ENCODE data around the gene NPM1.

NPM1 gene

GRCh38 chr5:171428809-171429542 lies 41.3 kb downstream of the NPM1 start:
- no peak for DNase-seq

GRCh38 chr5:171429543-171429910 lies 41.9 kb downstream of the NPM1 start:
- DNase-seq, result no peak

GRCh38 chr5:171431251-171431777 lies 43.7 kb downstream of the NPM1 start:
- DNase-seq, result no peak

- no peak for DNase-seq
Observed at GRCh38 chr5:171432076-171432475, 44.4 kb downstream of the NPM1 start.

- no peak for DNase-seq
Observed at GRCh38 chr5:171432583-171433351, 45.1 kb downstream of the NPM1 start.

- DNase-seq, result no peak
Observed at GRCh38 chr5:171433352-171433698, 45.7 kb downstream of the NPM1 start.

- no peak for DNase-seq
Observed at GRCh38 chr5:171433982-171434676, 46.5 kb downstream of the NPM1 start.

- DNase-seq, result no peak
Observed at GRCh38 chr5:171434874-171435273, 47.2 kb downstream of the NPM1 start.

GRCh38 chr5:171435908-171436307 lies 48.3 kb downstream of the NPM1 start:
- no peak for DNase-seq

- no peak for DNase-seq
Observed at GRCh38 chr5:171436804-171437285, 49.2 kb downstream of the NPM1 start.

- DNase-seq, result no peak
Observed at GRCh38 chr5:171437286-171437821, 49.7 kb downstream of the NPM1 start.

- no peak for DNase-seq
Observed at GRCh38 chr5:171438738-171439137, 51.1 kb downstream of the NPM1 start.

- DNase-seq, result no peak
Observed at GRCh38 chr5:171441246-171441791, 53.7 kb downstream of the NPM1 start.

GRCh38 chr5:171442287-171443042 lies 54.8 kb downstream of the NPM1 start:
- DNase-seq, result no peak

GRCh38 chr5:171444582-171444981 lies 56.9 kb downstream of the NPM1 start:
- DNase-seq, result no peak

- no peak for DNase-seq
Observed at GRCh38 chr5:171445644-171446516, 58.2 kb downstream of the NPM1 start.

- no peak for DNase-seq
Observed at GRCh38 chr5:171447226-171447625, 59.6 kb downstream of the NPM1 start.

GRCh38 chr5:171449426-171449825 lies 61.8 kb downstream of the NPM1 start:
- DNase-seq, result no peak

GRCh38 chr5:171450423-171451331 lies 63.0 kb downstream of the NPM1 start:
- DNase-seq, result no peak

GRCh38 chr5:171451421-171451820 lies 63.8 kb downstream of the NPM1 start:
- no peak for DNase-seq
